ENCODE data around the gene BCAP29.
A peak's percentile ranks its signal among the peaks of the same experiment; 100 is the strongest.
"Not testable (repeated sequence)": the region's sequence is repeated elsewhere in the genome, so short reads cannot be mapped to it uniquely, and the experiment has no call there.

The BCAP29 gene, protein sequence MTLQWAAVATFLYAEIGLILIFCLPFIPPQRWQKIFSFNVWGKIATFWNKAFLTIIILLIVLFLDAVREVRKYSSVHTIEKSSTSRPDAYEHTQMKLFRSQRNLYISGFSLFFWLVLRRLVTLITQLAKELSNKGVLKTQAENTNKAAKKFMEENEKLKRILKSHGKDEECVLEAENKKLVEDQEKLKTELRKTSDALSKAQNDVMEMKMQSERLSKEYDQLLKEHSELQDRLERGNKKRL

GRCh38 chr7:107579885-107580715 lies at the start of gene BCAP29:
Gene BCAP29 (plus strand): TSS chr7:107580246. CDS start chr7:107580773, 527 bp downstream.
- peak; percentile 87 for DNase-seq (ENCODE audit: low spot score)

GRCh38 chr7:107530751-107531150 lies 49.3 kb upstream of the BCAP29 start:
- no peak for DNase-seq (ENCODE audit: low spot score)

DNA sequence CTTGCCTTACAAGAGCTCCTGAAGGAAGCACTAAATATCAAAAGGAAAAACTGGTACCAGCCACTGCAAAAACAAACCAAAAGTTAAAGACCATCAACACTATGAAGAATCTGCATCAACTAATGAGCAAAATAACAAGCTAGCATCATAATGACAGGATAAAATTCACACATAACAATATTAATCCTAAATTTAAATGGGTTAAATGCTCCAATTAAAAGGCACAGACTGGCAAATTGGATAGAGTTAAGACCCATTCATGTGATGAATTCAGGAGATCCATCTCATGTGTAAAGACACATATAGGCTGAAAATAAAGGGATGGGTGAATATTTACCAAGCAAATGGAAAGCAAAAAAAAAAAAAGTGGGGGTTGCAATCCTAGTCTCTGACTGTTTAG lies 45.9 kb upstream of the BCAP29 start:
- no peak for DNase-seq (ENCODE audit: low spot score)

- not testable (repeated sequence) for DNase-seq (ENCODE audit: low spot score)
These were observed 42.8 kb upstream of the BCAP29 start for GRCh38 chr7:107537228-107537627.

DNA sequence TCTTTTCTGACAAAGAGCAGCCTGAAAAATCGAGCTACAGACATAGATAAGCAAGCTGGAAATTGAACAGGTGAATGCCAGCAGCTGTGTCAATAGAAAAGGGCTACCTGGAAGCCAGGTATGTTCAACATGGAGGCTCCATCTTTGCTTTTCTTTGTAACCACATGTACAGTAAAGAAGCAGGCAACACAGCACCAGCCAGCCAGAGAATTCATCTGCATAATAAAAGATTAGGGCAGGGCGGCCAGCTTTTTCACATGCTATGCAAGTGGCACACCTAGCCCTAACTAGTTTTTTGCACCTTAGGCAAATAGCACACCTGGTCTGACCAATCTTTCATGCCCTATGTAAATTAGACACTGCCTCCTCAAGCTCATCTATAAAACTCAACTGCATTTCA lies 42.0 kb upstream of the BCAP29 start:
- no peak for DNase-seq (ENCODE audit: low spot score)

DNA sequence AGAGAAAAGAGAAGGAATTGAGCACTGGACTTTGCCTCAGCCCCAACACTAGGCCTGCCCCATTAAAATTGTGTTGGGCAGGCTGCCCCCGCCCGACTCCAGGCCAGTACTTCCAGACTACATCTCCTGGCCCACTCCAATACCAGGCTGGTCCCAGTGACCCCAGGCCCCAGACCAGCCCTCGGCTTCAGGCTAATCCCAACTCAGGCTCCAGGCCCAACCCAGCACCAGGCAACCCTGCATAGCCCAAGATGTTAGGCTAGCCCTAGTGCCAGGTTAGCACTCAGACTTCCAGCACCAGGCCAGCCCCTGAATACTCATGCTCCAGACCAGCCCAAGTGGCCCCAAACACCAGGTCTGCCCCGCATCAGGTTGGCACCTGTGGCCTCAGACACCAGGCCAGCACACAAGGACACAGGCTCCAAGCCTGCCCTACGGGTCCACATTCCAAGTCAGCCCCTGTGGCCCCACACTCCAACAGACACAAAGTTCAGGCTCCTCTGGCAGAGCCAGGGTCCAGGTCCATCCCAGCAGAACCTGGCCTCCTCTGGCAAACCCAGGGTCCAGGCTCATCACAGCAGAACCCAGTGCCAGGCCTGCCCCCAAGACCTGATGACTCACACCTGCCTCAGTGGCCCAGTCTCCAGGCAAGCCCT lies 36.6 kb upstream of the BCAP29 start:
- DNase-seq (ENCODE audit: low spot score) = no peak

- no peak for DNase-seq (ENCODE audit: low spot score)
These were observed 35.0 kb upstream of the BCAP29 start for GRCh38 chr7:107544848-107545591.

DNA sequence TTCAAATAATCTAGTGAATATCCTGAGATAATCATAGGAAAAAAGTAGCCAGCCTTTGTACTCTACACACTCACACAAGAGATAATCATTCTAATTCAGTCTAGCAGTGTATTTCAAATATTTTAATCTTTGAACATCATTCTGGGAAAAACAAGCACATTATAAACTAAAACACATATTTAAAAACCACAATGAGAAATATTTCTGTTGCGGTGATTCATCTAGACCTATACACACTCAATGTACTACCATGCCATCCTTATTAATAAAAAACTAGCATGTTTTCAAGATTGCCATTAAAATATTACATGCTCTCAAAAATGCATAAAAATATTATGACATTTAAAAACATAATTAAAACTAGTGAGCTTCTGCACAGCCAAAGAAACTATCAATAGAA lies 28.1 kb upstream of the BCAP29 start:
- DNase-seq (ENCODE audit: low spot score) = no peak

- DNase-seq (ENCODE audit: low spot score) = no peak
These were observed 24.2 kb upstream of the BCAP29 start for GRCh38 chr7:107555893-107556292.

DNA sequence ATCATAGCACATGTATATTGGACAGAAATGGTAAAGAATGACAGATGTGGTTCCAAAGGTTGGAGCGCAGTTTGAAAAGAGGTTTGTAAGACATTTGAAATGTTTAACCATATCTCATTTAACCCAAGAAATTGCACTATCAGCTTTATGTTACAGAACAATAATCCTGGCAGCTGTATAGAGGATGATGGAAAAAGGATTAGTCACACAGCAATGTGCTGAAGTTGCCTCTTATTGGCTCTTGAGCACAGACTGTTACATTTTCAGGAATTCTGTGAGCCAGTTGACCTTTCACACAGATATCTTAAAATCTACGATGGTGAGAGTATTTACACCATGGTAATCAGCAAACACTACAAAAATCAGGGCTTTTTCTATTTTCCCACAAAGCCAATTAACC lies 20.2 kb upstream of the BCAP29 start:
- DNase-seq (ENCODE audit: low spot score) = no peak

- no peak for DNase-seq (ENCODE audit: low spot score)
These were observed 19.0 kb upstream of the BCAP29 start for GRCh38 chr7:107560898-107561516.

DNA sequence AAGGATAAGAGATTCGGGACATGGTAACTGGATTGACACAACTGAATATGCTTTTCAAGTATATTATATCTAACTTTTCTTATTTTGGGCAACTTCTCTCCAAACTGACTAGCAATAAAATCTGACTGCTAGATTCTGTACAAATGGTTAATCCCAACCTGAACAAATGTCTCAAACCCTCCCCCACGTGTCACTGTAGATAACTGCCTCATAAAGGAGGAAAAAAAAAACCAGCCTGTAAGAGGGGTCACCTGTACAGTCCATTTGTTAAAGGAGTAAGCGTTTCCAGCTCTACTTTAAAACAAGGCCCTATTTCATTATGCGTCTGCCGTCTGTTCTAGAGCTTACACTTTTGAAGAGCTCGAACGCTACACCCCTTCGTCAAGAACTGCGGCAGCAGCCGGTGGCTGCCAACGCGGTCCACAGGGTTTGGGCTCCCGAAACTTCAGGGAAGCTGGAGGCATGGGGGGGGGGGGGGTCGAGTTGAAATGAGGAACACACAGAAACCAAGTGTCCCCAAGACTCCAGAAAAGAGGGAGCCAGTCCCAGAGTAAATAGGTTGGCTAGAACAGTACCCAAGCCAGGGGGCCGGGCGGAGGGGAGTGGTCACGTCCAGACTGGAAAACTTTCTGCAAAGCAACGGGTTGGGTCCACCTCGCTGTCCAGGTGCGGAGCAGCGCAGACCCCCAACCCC lies 16.8 kb upstream of the BCAP29 start:
- DNase-seq (ENCODE audit: low spot score) = no peak

DNA sequence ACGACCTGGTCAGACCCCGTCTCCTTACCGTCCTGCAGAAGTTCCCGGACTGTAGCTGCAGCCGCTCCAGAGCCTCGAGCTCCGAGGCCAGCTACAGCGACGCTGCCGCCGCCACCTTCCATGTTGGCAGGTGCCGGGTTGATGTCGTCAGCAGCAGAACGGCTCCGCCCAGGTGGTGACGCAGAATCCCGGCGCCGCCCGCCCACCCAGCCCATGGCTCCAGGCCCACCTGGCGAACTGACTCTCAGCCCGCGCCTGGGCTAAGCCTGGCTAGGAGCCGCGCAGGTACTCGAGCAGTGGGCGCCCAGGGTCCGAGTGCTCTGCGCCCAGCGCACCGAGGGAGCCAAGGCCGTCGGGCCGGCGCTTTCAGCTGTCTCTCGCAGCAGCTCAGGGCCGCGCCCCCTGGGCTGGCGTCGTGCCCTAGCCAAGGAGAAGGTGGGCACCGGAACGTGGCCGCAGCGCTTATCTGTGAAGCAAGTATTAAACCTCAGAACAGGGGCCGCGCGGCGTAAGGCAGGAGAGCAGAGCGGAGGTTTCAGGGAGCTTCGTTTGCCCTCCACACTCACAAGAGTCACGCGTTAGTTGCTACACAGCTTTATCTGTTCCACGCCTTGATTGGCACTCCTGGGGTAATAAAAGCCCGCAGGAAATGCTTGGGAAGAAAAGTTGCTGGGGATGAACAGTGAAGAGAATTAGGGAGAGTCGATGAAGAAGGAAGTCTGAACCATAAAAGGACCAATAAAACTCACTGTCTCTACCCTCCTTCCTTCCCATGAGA lies 16.1 kb upstream of the BCAP29 start, which contains the start of the genes COG5 and DUS4L:
Gene COG5, minus strand, starts transcription at position 146 of the 778 bp plus-strand sequence. Its CDS starts 24 bp downstream, at position 122.
Gene DUS4L, plus strand, starts transcription at position 197 of the 778 bp plus-strand sequence. CDS start 3,100 bp downstream, outside the sequence.
- DNase-seq (ENCODE audit: low spot score) = peak; percentile 95

- no peak for DNase-seq (ENCODE audit: low spot score)
These were observed 15.3 kb upstream of the BCAP29 start for GRCh38 chr7:107564553-107565298.

GRCh38 chr7:107570298-107570697 lies 9.7 kb upstream of the BCAP29 start:
- no peak for DNase-seq (ENCODE audit: low spot score)

GRCh38 chr7:107573537-107573936 lies 6.5 kb upstream of the BCAP29 start:
- no peak for DNase-seq (ENCODE audit: low spot score)

- DNase-seq (ENCODE audit: low spot score) = peak; percentile 65
These were observed 527 bp upstream of the BCAP29 start for GRCh38 chr7:107579554-107579884.

DNA sequence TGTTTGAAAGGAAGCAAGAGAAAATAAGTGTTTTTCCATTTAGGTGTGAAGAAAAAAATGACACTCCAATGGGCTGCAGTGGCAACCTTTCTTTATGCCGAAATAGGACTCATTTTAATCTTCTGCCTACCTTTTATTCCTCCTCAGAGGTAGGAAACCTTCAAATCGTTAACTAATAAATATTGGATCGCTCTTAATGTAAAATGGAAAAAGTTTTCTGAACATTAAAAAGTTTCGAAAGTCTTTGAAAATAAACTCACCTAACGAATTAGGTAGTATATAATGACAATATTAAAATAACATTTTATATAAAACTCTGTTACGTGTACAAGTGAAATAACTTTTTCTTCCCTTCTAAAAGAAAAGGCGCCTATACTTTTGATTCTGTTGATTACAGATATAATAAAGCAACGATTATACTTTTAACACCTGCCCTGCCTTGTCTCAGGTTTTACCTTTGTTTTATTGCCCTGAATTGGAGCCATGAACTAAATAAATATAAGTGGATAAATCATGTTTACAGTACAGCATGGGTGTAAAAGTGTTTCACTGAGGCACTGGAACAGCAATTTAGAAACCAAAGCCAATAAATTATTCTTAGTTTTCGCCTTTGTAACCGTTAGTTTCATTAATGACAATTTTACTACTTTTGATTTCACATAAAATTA lies 804 bp downstream of the BCAP29 start:
- DNase-seq (ENCODE audit: low spot score) = no peak
